ENCODE data around the gene TCF7L2.

The TCF7L2 gene

GRCh38 chr10:113044016-113044755 is 94.1 kb downstream of the TCF7L2 start:
- no peak for DNase-seq (ENCODE audit: low read depth in 3 of 3)

- DNase-seq (ENCODE audit: low read depth in 3 of 3), result no peak
Observed at GRCh38 chr10:113045147-113046055, 95.4 kb downstream of the TCF7L2 start.

GRCh38 chr10:113047151-113047550 is 97.1 kb downstream of the TCF7L2 start:
- no peak for DNase-seq (ENCODE audit: low read depth in 3 of 3)

- no peak for DNase-seq (ENCODE audit: low read depth in 3 of 3)
Observed at GRCh38 chr10:113047605-113047962, 97.5 kb downstream of the TCF7L2 start.

GRCh38 chr10:113047963-113048781 is 98.1 kb downstream of the TCF7L2 start:
- no peak for DNase-seq (ENCODE audit: low read depth in 3 of 3)

GRCh38 chr10:113049881-113050280 is 99.8 kb downstream of the TCF7L2 start:
- DNase-seq (ENCODE audit: low read depth in 3 of 3), result no peak

GRCh38 chr10:113052076-113052830 is 102.2 kb downstream of the TCF7L2 start:
- no peak for DNase-seq (ENCODE audit: low read depth in 3 of 3)

- no peak for DNase-seq (ENCODE audit: low read depth in 3 of 3)
Observed at GRCh38 chr10:113053091-113053490, 103.0 kb downstream of the TCF7L2 start.

GRCh38 chr10:113053881-113054280 is 103.8 kb downstream of the TCF7L2 start:
- DNase-seq (ENCODE audit: low read depth in 3 of 3), result no peak

- DNase-seq (ENCODE audit: low read depth in 3 of 3), result no peak
Observed at GRCh38 chr10:113055458-113055857, 105.4 kb downstream of the TCF7L2 start.

- DNase-seq (ENCODE audit: low read depth in 3 of 3), result no peak
Observed at GRCh38 chr10:113056030-113056429, 106.0 kb downstream of the TCF7L2 start.

- no peak for DNase-seq (ENCODE audit: low read depth in 3 of 3)
Observed at GRCh38 chr10:113056441-113057021, 106.5 kb downstream of the TCF7L2 start.

GRCh38 chr10:113057948-113058522 is 108.0 kb downstream of the TCF7L2 start:
- DNase-seq (ENCODE audit: low read depth in 3 of 3), result no peak

- no peak for DNase-seq (ENCODE audit: low read depth in 3 of 3)
Observed at GRCh38 chr10:113058523-113059370, 108.7 kb downstream of the TCF7L2 start.

- DNase-seq (ENCODE audit: low read depth in 3 of 3), result no peak
Observed at GRCh38 chr10:113059371-113059780, 109.3 kb downstream of the TCF7L2 start.

- no peak for DNase-seq (ENCODE audit: low read depth in 3 of 3)
Observed at GRCh38 chr10:113060201-113061053, 110.4 kb downstream of the TCF7L2 start.

GRCh38 chr10:113061054-113061430 is 111.0 kb downstream of the TCF7L2 start:
- no peak for DNase-seq (ENCODE audit: low read depth in 3 of 3)

GRCh38 chr10:113061557-113061956 is 111.5 kb downstream of the TCF7L2 start:
- no peak for DNase-seq (ENCODE audit: low read depth in 3 of 3)
